HFF-Myc (cell line): ENCODE measurements around the gene NEMP1.

ENCODE experiments used
- DNase-seq: peaks from one replicate; pipeline ENCODE4 v3.0.0-alpha.2; 2011; ENCODE audit warnings: low read depth; ENCODE audit errors: extremely low read depth
- H3K4me3 ChIP-seq: replicated peaks from 2 replicates; pipeline ENCODE4 v1.5.1; 2011; ENCODE audit warnings: low read depth, mild to moderate bottlenecking, control low read depth, low read length
- TF ChIP-seq, protein P1 (sequence below): IDR thresholded peaks from 2 replicates; pipeline ENCODE4 v1.5.1; 2012; ENCODE audit warnings: mild to moderate bottlenecking, low read depth, low read length, control low read depth; ENCODE audit errors: missing control alignments

Gene NEMP1

DNA sequence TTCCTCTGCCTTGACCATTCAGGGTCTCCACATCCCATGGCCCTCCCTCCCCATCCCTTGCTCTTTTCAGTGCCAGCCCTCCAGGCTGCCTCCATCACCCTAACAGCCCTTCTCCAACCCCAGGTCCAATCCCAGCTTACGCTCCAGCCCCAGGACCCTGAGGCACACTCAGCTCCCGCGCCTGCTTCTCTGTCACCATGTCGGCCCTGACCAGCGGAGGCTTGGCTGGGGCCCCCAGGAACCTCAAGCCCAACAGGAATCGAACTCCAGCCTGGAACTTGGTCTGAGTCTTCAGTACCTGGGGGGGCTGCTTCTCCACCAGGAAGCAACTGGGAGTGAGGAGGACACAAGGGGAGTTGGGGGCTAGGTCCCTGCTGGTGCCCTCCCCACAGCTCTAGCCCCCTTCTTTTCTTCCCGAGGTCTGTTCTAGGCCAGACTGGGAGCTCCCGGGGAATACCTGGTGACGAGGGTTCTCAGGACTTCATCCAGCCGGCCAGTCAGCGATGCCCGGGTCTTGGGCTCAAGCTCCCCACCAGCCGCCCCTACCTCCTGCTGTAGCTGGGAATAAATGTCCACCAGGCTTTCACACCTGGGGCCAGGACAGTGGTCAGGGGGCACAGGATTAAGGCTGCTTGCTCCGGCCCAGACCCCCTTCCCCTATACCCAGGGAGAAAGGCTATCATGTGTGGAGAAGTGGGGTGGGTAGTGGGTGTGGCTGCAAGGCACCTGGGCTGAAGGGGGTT lies 26.6 kb upstream of the NEMP1 start:
- DNase-seq = no peak
- TF ChIP-seq, protein P1, sequence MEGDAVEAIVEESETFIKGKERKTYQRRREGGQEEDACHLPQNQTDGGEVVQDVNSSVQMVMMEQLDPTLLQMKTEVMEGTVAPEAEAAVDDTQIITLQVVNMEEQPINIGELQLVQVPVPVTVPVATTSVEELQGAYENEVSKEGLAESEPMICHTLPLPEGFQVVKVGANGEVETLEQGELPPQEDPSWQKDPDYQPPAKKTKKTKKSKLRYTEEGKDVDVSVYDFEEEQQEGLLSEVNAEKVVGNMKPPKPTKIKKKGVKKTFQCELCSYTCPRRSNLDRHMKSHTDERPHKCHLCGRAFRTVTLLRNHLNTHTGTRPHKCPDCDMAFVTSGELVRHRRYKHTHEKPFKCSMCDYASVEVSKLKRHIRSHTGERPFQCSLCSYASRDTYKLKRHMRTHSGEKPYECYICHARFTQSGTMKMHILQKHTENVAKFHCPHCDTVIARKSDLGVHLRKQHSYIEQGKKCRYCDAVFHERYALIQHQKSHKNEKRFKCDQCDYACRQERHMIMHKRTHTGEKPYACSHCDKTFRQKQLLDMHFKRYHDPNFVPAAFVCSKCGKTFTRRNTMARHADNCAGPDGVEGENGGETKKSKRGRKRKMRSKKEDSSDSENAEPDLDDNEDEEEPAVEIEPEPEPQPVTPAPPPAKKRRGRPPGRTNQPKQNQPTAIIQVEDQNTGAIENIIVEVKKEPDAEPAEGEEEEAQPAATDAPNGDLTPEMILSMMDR = no peak
- no peak overlapping the region for H3K4me3 ChIP-seq

DNA sequence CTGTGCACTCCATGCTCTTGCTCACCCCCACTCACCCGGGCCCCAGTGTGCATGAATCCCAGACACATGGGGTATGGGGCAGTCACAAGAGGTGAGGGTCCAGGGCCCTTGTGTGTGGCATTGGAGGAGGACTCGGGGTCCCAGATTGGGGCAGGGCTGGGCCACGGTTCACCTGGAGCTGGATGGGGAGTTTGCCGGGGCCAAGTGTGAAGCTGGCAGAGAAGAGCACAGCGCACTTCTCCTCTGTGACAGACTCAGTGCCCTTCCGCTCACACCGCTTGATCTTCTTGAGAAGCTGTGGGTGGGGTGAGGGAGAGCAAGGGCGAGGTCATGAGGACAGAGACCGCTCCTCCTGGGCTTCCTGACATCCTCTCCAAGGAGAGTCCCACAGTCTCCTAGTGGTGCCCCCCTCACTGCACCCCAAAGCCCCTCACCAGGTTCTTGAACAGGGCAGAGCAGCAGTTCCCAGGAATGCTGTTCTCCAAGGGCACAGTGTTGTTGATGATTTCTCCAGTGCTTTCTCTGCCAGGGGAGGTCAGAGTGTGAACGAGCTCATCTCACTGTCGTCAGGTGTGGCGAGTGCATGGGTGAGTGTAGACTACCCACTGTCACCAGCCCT lies 25.8 kb upstream of the NEMP1 start:
- H3K4me3 ChIP-seq = no peak overlapping the region

DNA sequence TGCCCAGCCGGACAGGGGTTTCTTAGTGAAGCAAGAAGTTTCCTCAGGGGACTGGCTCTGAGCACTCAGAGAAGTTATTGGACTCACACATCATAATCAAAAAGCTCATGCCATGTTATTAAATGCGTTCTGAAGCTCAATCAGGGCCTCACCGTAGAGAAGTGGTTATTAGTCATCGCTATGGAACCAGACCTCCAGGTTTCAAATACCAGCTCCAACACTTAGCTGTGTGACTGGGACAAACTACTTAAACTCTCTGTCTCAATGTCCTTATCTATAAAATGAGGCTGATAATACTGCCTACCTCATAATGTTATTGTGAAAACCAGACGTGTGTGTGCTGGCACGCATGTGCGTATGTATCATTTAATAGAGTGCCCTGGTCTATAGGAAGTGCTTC lies 25.3 kb upstream of the NEMP1 start:
- H3K4me3 ChIP-seq = no peak overlapping the region
- TF ChIP-seq, protein P1 = no peak
- no peak for DNase-seq

More for the DNA sequence above, 25.8 kb upstream of the NEMP1 start:
- no peak for DNase-seq
- TF ChIP-seq, protein P1 = no peak

DNA sequence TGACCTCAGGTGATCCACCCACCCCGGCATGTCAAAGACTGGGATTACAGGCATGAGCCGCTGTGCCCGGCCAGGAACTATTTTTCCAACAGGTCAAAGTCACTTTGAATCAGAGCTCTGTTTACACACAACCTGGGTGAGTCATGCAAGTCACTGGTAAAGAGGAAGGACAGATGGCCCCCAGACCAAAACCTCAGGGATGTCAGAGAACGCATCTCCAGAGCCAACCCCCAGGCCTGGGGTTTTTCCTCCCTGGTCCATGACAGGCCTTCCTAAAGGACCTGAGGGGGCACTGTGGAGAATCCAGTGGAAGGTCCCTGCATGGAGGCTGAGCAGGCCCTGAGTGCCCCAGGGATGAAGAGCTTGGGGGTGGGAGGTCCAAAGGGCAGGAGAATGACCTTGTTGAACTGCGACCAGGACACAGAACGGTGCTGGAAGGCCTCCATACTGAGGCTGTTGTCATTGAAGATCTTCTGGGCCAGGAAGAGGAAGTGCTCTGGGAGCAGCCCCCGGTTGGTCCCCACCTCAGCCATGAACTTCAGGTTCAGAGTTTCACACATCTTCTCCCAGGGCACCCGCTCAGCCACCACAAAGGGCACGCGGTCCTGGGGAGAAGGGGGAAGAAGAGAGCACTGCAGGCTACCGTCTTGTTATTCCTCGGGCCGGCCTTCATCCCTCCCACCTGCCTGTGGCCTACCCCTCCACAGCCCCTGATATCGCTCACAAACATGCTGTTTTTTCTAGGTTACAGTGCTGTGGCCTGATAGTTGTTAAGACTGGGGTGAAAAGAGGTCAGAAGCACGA lies 23.5 kb upstream of the NEMP1 start:
- TF ChIP-seq, protein P1 = no peak
- no peak overlapping the region for H3K4me3 ChIP-seq
- DNase-seq = no peak

DNA sequence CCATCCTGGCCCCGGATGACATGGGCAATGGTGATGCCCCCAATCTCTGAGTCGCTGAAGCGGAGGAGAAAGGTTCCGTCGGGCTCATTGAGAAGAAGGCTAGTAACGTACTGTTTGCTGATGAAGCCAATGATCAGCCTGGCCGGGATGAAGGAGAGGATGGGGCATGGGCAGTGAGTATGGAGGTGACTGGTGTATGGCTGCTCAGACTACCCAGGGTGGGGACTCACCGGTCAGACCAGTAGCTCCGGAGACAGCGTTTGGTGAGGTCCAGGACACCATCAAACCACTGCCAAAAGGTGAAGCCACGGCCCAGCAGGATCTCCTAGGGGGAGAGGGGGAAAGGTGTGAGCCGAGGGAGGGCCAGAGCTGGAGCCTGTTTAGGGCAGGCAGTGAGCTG lies 21.2 kb upstream of the NEMP1 start:
- no peak overlapping the region for H3K4me3 ChIP-seq
- DNase-seq = no peak
- TF ChIP-seq, protein P1 = no peak

DNA sequence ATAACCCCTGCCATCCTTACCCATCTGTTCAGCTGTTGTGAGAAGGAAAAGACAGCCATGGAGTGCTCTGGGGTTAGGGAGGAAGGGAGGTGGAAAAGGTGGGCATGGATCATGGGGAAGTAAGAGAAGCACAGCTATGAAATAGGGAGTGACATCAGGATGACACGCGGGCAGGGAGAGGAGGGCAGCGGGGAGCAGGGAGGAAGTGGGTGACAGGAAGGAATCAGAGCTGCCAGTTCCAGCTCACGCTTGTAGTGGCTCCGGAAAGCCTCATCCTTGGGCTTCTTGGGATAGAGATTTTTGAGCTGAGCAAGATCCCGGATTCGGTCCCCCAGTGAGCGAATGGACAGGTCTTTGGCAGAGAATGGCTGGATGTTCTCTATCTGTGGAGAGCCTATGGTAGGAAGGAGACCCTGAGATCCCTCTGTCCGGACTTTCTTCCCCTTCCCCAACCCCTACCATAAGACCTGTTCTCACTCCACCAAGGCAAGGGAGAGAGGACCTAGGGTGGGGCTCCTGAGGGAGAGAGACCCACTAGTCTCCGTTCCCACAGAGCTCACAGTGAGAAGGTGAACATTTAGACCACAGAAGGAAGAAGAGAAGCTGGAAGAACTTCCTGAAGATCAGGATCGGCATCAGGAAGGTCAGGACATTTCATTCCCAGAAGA lies 20.6 kb upstream of the NEMP1 start:
- DNase-seq = no peak
- TF ChIP-seq, protein P1 = no peak
- H3K4me3 ChIP-seq = no peak overlapping the region
